ENCODE data around the gene ATAD3B. TPM values are rescaled to one million over a fixed set of nuclear protein-coding genes. Genes with fewer than 3 reads are reported as not detected.

The ATAD3B gene
- total RNA-seq, 1 experiment from 2014 or later: 63.6 TPM

- DNase-seq (ENCODE audit: low spot score): no peak
- no peak for ATAC-seq
- H3K9me3 Mint-ChIP-seq: no peaks in the 10 kb centered on the region
- H3K4me3 Mint-ChIP-seq: peak overlapping the region; percentile 71
- H3K4me1 Mint-ChIP-seq: peaks cover 3% of the 10 kb centered on the region; the same call in 1 of the 2 replicates
- H3K27me3 Mint-ChIP-seq (ENCODE audit: low read depth): no peaks in the 10 kb centered on the region
- CTCF ChIA-PET: no interaction called here
- POLR2A ChIA-PET: no interaction called here
- no peak overlapping the region; the same call in 1 of the 2 replicates for H3K27ac Mint-ChIP-seq
- H3K36me3 Mint-ChIP-seq: peaks cover 10% of the 10 kb centered on the region; the same call in 1 of the 2 replicates
- TF ChIP-seq ZNF232 (CRISPR knock-in tag; IDR thresholded peaks at IDR 0.05) (no peak), CTCF (IDR thresholded peaks at IDR 0.05) (no peak), TP53 (CRISPR knock-in tag; IDR thresholded peaks at IDR 0.05) (no peak), TCF7 (CRISPR knock-in tag; IDR thresholded peaks at IDR 0.05; ENCODE audit: low read depth) (no peak), AR (CRISPR knock-in tag; IDR thresholded peaks at IDR 0.05) (no peak), ZNF396 (CRISPR knock-in tag; IDR thresholded peaks at IDR 0.05; ENCODE audit: borderline replicate concordance) (no peak), E2F4 (CRISPR knock-in tag; IDR thresholded peaks at IDR 0.05; ENCODE audit: borderline replicate concordance, low read depth) (no peak), SMAD3 (CRISPR knock-in tag; IDR thresholded peaks at IDR 0.05; ENCODE audit: borderline replicate concordance) (no peak), TEAD1 (CRISPR knock-in tag; IDR thresholded peaks at IDR 0.05) (no peak), ZNF671 (CRISPR knock-in tag; IDR thresholded peaks at IDR 0.05) (no peak), ATF3 (CRISPR knock-in tag; conservative IDR thresholded peaks at IDR 0.05) (no peak), NFE2L1 (CRISPR knock-in tag; IDR thresholded peaks at IDR 0.05) (no peak), OVOL2 (CRISPR knock-in tag; IDR thresholded peaks at IDR 0.05; ENCODE audit: borderline replicate concordance) (no peak), ZNF423 (CRISPR knock-in tag; IDR thresholded peaks at IDR 0.05) (no peak)
- TF ChIP-seq, protein P1, sequence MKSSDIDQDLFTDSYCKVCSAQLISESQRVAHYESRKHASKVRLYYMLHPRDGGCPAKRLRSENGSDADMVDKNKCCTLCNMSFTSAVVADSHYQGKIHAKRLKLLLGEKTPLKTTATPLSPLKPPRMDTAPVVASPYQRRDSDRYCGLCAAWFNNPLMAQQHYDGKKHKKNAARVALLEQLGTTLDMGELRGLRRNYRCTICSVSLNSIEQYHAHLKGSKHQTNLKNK (CRISPR knock-in tag; IDR thresholded peaks at IDR 0.05): no peak
- TF ChIP-seq, protein P2, sequence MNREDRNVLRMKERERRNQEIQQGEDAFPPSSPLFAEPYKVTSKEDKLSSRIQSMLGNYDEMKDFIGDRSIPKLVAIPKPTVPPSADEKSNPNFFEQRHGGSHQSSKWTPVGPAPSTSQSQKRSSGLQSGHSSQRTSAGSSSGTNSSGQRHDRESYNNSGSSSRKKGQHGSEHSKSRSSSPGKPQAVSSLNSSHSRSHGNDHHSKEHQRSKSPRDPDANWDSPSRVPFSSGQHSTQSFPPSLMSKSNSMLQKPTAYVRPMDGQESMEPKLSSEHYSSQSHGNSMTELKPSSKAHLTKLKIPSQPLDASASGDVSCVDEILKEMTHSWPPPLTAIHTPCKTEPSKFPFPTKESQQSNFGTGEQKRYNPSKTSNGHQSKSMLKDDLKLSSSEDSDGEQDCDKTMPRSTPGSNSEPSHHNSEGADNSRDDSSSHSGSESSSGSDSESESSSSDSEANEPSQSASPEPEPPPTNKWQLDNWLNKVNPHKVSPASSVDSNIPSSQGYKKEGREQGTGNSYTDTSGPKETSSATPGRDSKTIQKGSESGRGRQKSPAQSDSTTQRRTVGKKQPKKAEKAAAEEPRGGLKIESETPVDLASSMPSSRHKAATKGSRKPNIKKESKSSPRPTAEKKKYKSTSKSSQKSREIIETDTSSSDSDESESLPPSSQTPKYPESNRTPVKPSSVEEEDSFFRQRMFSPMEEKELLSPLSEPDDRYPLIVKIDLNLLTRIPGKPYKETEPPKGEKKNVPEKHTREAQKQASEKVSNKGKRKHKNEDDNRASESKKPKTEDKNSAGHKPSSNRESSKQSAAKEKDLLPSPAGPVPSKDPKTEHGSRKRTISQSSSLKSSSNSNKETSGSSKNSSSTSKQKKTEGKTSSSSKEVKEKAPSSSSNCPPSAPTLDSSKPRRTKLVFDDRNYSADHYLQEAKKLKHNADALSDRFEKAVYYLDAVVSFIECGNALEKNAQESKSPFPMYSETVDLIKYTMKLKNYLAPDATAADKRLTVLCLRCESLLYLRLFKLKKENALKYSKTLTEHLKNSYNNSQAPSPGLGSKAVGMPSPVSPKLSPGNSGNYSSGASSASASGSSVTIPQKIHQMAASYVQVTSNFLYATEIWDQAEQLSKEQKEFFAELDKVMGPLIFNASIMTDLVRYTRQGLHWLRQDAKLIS (CRISPR knock-in tag; IDR thresholded peaks at IDR 0.05; ENCODE audit: borderline replicate concordance): no peak
- TF ChIP-seq, protein P3, sequence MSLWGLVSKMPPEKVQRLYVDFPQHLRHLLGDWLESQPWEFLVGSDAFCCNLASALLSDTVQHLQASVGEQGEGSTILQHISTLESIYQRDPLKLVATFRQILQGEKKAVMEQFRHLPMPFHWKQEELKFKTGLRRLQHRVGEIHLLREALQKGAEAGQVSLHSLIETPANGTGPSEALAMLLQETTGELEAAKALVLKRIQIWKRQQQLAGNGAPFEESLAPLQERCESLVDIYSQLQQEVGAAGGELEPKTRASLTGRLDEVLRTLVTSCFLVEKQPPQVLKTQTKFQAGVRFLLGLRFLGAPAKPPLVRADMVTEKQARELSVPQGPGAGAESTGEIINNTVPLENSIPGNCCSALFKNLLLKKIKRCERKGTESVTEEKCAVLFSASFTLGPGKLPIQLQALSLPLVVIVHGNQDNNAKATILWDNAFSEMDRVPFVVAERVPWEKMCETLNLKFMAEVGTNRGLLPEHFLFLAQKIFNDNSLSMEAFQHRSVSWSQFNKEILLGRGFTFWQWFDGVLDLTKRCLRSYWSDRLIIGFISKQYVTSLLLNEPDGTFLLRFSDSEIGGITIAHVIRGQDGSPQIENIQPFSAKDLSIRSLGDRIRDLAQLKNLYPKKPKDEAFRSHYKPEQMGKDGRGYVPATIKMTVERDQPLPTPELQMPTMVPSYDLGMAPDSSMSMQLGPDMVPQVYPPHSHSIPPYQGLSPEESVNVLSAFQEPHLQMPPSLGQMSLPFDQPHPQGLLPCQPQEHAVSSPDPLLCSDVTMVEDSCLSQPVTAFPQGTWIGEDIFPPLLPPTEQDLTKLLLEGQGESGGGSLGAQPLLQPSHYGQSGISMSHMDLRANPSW (CRISPR knock-in tag; conservative IDR thresholded peaks at IDR 0.05; ENCODE audit: low read depth): no peak
Measured at GRCh38 chr1:1538334-1538733, 66.8 kb downstream of the ATAD3B start.

All from WTC11 (cell line).